Osteoblast (primary cell): Measurements from ENCODE around the gene COL25A1. TPM values are rescaled to one million over a fixed set of nuclear protein-coding genes. Genes with fewer than 3 reads are reported as not detected.
"Not testable (repeated sequence)": the region's sequence is repeated elsewhere in the genome, so short reads cannot be mapped to it uniquely, and the experiment has no call there.

ENCODE experiments used
- DNase-seq: peaks from one replicate; pipeline ENCODE4 v3.0.0; 2011; ENCODE audit warnings: low spot score, mixed read lengths; ENCODE audit not compliant: insufficient read length; ENCODE audit errors: missing footprints
- H2AFZ ChIP-seq: 2 replicates; pipeline ENCODE4 v1.6.0; 2011; ENCODE audit warnings: mild to moderate bottlenecking, low read length
- H3K27ac ChIP-seq: 2 replicates; pipeline ENCODE4 v1.5.1; 2011; ENCODE audit warnings: mild to moderate bottlenecking, low read depth, low read length, moderate library complexity
- H3K27me3 ChIP-seq: 2 replicates; pipeline ENCODE4 v1.6.0; 2012; ENCODE audit warnings: mild to moderate bottlenecking, control low read depth, inconsistent platforms, low read length, moderate library complexity; ENCODE audit not compliant: insufficient read depth
- H3K36me3 ChIP-seq: 2 replicates; pipeline ENCODE4 v1.5.1; 2011; ENCODE audit warnings: mild to moderate bottlenecking, low read length, control low read depth, moderate library complexity; ENCODE audit not compliant: insufficient read depth
- H3K4me1 ChIP-seq: 2 replicates; pipeline ENCODE4 v1.5.1; 2011; ENCODE audit warnings: mild to moderate bottlenecking, low read length, control low read depth, moderate library complexity; ENCODE audit not compliant: insufficient read depth
- H3K4me2 ChIP-seq: 2 replicates; pipeline ENCODE4 v1.6.0; 2011; ENCODE audit warnings: mild to moderate bottlenecking, low read length; ENCODE audit not compliant: insufficient read depth
- H3K4me3 ChIP-seq: fragments of 200-600 bp; sonication (generic); 3 replicates; pipeline ENCODE4 v1.5.1; 2012; ENCODE audit warnings: mild to moderate bottlenecking, low read length, inconsistent platforms; ENCODE audit not compliant: insufficient read depth
- H3K79me2 ChIP-seq: 2 replicates; pipeline ENCODE4 v1.6.0; 2012; ENCODE audit warnings: mild to moderate bottlenecking, low read length, control low read depth, inconsistent platforms; ENCODE audit not compliant: insufficient read depth
- H3K9me3 ChIP-seq: 2 replicates; pipeline ENCODE4 v1.5.1; 2011; ENCODE audit warnings: low read depth, low read length, control low read depth
- H4K20me1 ChIP-seq: 2 replicates; pipeline ENCODE4 v1.6.0; 2012; ENCODE audit warnings: mild to moderate bottlenecking, low read length, control low read depth; ENCODE audit not compliant: insufficient read depth
- CTCF ChIP-seq: IDR thresholded peaks from 2 replicates; pipeline ENCODE4 v1.5.1; 2011; ENCODE audit warnings: mild to moderate bottlenecking, low read depth, low read length, moderate library complexity; ENCODE audit errors: extremely low read depth
- total RNA-seq: library from RNA; depleted of rRNA; stranded (reverse); fragments of >200 nt; gene quantifications from 2 replicates; pipeline ENCODE4 v1.2.3, GENCODE V29; 2012

COL25A1 gene
- total RNA-seq, 1 donor: 1.4 TPM

GRCh38 chr4:109022961-109023360, 279.5 kb downstream of the COL25A1 start:
- peaks cover 4% of the 10 kb centered on the region for H3K4me1 ChIP-seq
- no peaks in the 10 kb centered on the region for H4K20me1 ChIP-seq
- no peak for DNase-seq
- no peaks in the 10 kb centered on the region for H3K79me2 ChIP-seq
- no peak overlapping the region for H3K4me2 ChIP-seq
- H2AFZ ChIP-seq: no peak overlapping the region
- H3K36me3 ChIP-seq: no peaks in the 10 kb centered on the region
- H3K4me3 ChIP-seq: no peak overlapping the region
- H3K9me3 ChIP-seq: no peaks in the 10 kb centered on the region
- no peak for TF ChIP-seq CTCF
- no peak overlapping the region for H3K27ac ChIP-seq
- H3K27me3 ChIP-seq: no peaks in the 10 kb centered on the region

- H3K4me2 ChIP-seq, H3K4me1 ChIP-seq, H3K9me3 ChIP-seq, H3K27me3 ChIP-seq, H3K36me3 ChIP-seq, H3K27ac ChIP-seq, DNase-seq, H4K20me1 ChIP-seq, H3K4me3 ChIP-seq, H2AFZ ChIP-seq, H3K79me2 ChIP-seq: not testable (repeated sequence)
These were observed 280.8 kb downstream of the COL25A1 start for GRCh38 chr4:109021630-109022029.

- no peak overlapping the region for H3K4me3 ChIP-seq
- no peak overlapping the region for H3K4me2 ChIP-seq
- H3K4me1 ChIP-seq: no peaks in the 10 kb centered on the region
- H3K27ac ChIP-seq: no peak overlapping the region
- DNase-seq: no peak
- no peaks in the 10 kb centered on the region for H3K79me2 ChIP-seq
- no peaks in the 10 kb centered on the region for H4K20me1 ChIP-seq
- no peak for TF ChIP-seq CTCF
- H2AFZ ChIP-seq: no peak overlapping the region
- no peaks in the 10 kb centered on the region for H3K27me3 ChIP-seq
- H3K9me3 ChIP-seq: no peaks in the 10 kb centered on the region
- no peaks in the 10 kb centered on the region for H3K36me3 ChIP-seq
These were observed 281.6 kb downstream of the COL25A1 start for GRCh38 chr4:109020861-109021260.

GRCh38 chr4:109016200-109016599, 286.3 kb downstream of the COL25A1 start:
- H3K27me3 ChIP-seq: no peaks in the 10 kb centered on the region
- H4K20me1 ChIP-seq: no peaks in the 10 kb centered on the region
- H3K4me1 ChIP-seq: no peaks in the 10 kb centered on the region
- H3K9me3 ChIP-seq: no peaks in the 10 kb centered on the region
- H3K79me2 ChIP-seq: no peaks in the 10 kb centered on the region
- no peak overlapping the region for H3K27ac ChIP-seq
- no peaks in the 10 kb centered on the region for H3K36me3 ChIP-seq
- DNase-seq: no peak
- no peak overlapping the region for H2AFZ ChIP-seq
- no peak overlapping the region for H3K4me2 ChIP-seq
- no peak for TF ChIP-seq CTCF
- no peak overlapping the region for H3K4me3 ChIP-seq
